Loucy (cell line): Measurements from ENCODE around the gene SLC25A12.

Source experiments
- H2AFZ ChIP-seq: fragments of 200-600 bp; sonication (generic); 2 replicates; pipeline ENCODE4 v1.6.0; 2016; ENCODE audit warnings: antibody characterized with exemption, mild to moderate bottlenecking, low read length, moderate library complexity
- H3F3A ChIP-seq: fragments of 200-600 bp; 2 replicates; pipeline ENCODE4 v1.6.0; 2016; ENCODE audit warnings: antibody characterized with exemption, low read depth, mild to moderate bottlenecking
- H3K27me3 ChIP-seq: fragments of 200-600 bp; sonication (generic); 2 replicates; pipeline ENCODE4 v1.6.1; 2014; ENCODE audit warnings: low read length, mild to moderate bottlenecking; ENCODE audit not compliant: insufficient read depth, poor library complexity, severe bottlenecking
- H3K36me3 ChIP-seq: fragments of 200-600 bp; sonication (generic); 2 replicates; pipeline ENCODE4 v1.6.1; 2016; ENCODE audit warnings: low read length; ENCODE audit not compliant: insufficient read depth
- H3K4me1 ChIP-seq: fragments of 200-600 bp; sonication (generic); 2 replicates; pipeline ENCODE4 v1.5.1; 2014; ENCODE audit warnings: low read length, mild to moderate bottlenecking; ENCODE audit not compliant: insufficient read depth, poor library complexity, severe bottlenecking
- H3K4me2 ChIP-seq: fragments of 200-600 bp; sonication (generic); 2 replicates; pipeline ENCODE4 v1.6.0; 2014; ENCODE audit warnings: antibody characterized with exemption, low read length, low read depth, mild to moderate bottlenecking; ENCODE audit not compliant: poor library complexity, severe bottlenecking
- H3K4me3 ChIP-seq: fragments of 200-600 bp; sonication (generic); 2 replicates; pipeline ENCODE4 v1.5.1; 2014; ENCODE audit warnings: low read length, mild to moderate bottlenecking, mixed read lengths; ENCODE audit not compliant: poor library complexity, severe bottlenecking
- H3K79me2 ChIP-seq: fragments of 200-600 bp; sonication (generic); 2 replicates; pipeline ENCODE4 v1.6.1; 2014; ENCODE audit warnings: low read length; ENCODE audit not compliant: insufficient read depth
- H3K9ac ChIP-seq: fragments of 200-600 bp; sonication (generic); 2 replicates; pipeline ENCODE4 v1.6.0; 2014; ENCODE audit warnings: mild to moderate bottlenecking, low read depth, low read length, moderate library complexity; ENCODE audit not compliant: poor library complexity, severe bottlenecking
- H3K9me2 ChIP-seq: fragments of 200-600 bp; sonication (generic); replicated peaks from 2 replicates; pipeline ENCODE4 v1.6.1; 2016; ENCODE audit warnings: low read depth, low read length, mixed read lengths
- H3K9me3 ChIP-seq: fragments of 200-600 bp; sonication (generic); 2 replicates; pipeline ENCODE4 v1.6.1; 2014; ENCODE audit warnings: mild to moderate bottlenecking, antibody characterized with exemption, low read length, low read depth; ENCODE audit not compliant: insufficient read depth
- H4K20me1 ChIP-seq: fragments of 200-600 bp; sonication (generic); 2 replicates; pipeline ENCODE4 v1.6.0; 2014; ENCODE audit warnings: antibody characterized with exemption, low read length, mild to moderate bottlenecking; ENCODE audit not compliant: insufficient read depth, poor library complexity, severe bottlenecking
- EZH2phosphoT487 ChIP-seq: fragments of 200-600 bp; IDR thresholded peaks from 2 replicates; pipeline ENCODE4 v1.6.1; 2018; ENCODE audit warnings: antibody characterized with exemption, mild to moderate bottlenecking, moderate library complexity, borderline replicate concordance
- TF ChIP-seq, protein P1 (sequence below): fragments of 200-600 bp; sonication (generic); conservative IDR thresholded peaks from 2 replicates; pipeline ENCODE4 v1.5.1; 2014; ENCODE audit warnings: mild to moderate bottlenecking, antibody characterized with exemption, low read length

The SLC25A12 gene

DNA sequence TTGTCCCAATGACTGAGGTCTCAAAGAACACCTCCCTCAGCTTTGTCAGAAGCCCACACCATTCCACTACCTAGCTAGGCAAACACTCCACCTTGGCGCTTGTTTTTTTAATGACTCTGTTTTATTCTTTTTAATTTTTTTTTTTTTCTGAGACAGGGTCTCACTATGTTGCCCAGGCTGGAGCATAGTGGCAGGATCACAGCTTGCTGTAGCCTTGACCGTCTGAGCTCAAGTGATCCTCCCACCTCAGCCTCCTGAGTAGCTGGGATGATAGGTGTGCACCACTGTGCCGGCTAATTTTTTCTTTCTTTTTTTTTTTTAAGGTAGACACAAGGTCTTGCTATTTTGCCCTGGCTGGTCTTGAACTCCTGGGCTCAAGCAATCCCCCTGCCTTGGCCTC is 101.9 kb downstream of the SLC25A12 start:
- no peaks in the 10 kb centered on the region for H3K4me1 ChIP-seq

DNA sequence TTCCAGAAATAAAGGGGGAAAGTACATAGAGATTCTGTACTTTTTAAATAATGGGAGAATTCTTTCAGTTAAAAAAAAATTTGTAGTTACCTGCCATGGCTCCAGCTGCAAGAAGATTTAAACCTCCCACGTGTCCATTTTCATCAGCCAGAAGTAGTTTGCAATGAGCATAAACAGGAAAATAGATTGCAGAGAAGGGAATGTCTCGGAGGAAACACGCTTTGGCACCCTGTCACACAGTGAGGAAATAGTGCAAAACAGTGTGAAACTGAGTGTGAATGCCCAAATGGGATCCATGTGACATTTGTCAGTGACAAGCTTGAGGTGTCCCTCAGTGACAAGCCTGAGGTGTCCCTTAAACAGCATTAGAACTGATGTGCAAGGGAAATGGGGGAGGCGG is 102.7 kb downstream of the SLC25A12 start:
- Histone ChIP-seq H2AFZ (no peak overlapping the region), H3K79me2 (no peaks in the 10 kb centered on the region), H4K20me1 (no peaks in the 10 kb centered on the region), H3K4me2 (no peak overlapping the region), H3F3A (no peaks in the 10 kb centered on the region), H3K27me3 (no peaks in the 10 kb centered on the region), H3K4me1 (no peaks in the 10 kb centered on the region), H3K9me2 (no peaks in the 10 kb centered on the region), H3K36me3 (peaks cover 47% of the 10 kb centered on the region; the same call in 1 of the 2 replicates), H3K9ac (no peak overlapping the region), H3K4me3 (no peak overlapping the region), H3K9me3 (no peaks in the 10 kb centered on the region)
- TF ChIP-seq, protein P1, sequence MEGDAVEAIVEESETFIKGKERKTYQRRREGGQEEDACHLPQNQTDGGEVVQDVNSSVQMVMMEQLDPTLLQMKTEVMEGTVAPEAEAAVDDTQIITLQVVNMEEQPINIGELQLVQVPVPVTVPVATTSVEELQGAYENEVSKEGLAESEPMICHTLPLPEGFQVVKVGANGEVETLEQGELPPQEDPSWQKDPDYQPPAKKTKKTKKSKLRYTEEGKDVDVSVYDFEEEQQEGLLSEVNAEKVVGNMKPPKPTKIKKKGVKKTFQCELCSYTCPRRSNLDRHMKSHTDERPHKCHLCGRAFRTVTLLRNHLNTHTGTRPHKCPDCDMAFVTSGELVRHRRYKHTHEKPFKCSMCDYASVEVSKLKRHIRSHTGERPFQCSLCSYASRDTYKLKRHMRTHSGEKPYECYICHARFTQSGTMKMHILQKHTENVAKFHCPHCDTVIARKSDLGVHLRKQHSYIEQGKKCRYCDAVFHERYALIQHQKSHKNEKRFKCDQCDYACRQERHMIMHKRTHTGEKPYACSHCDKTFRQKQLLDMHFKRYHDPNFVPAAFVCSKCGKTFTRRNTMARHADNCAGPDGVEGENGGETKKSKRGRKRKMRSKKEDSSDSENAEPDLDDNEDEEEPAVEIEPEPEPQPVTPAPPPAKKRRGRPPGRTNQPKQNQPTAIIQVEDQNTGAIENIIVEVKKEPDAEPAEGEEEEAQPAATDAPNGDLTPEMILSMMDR, result no peak
- TF ChIP-seq EZH2phosphoT487, result no peak

More for the DNA sequence above, 101.9 kb downstream of the SLC25A12 start:
- TF ChIP-seq, protein P1, result no peak
- no peak for TF ChIP-seq EZH2phosphoT487
- H3K9me2 ChIP-seq, result no peaks in the 10 kb centered on the region
- H3K27me3 ChIP-seq, result no peaks in the 10 kb centered on the region
- H3F3A ChIP-seq, result no peaks in the 10 kb centered on the region
- H4K20me1 ChIP-seq, result no peaks in the 10 kb centered on the region
- no peaks in the 10 kb centered on the region for H3K9me3 ChIP-seq
- H3K36me3 ChIP-seq, result peaks cover 40% of the 10 kb centered on the region; the same call in 1 of the 2 replicates
- no peak overlapping the region for H3K4me2 ChIP-seq
- no peak overlapping the region for H3K4me3 ChIP-seq
- H2AFZ ChIP-seq, result no peak overlapping the region
- no peak overlapping the region for H3K9ac ChIP-seq
- H3K79me2 ChIP-seq, result no peaks in the 10 kb centered on the region

DNA sequence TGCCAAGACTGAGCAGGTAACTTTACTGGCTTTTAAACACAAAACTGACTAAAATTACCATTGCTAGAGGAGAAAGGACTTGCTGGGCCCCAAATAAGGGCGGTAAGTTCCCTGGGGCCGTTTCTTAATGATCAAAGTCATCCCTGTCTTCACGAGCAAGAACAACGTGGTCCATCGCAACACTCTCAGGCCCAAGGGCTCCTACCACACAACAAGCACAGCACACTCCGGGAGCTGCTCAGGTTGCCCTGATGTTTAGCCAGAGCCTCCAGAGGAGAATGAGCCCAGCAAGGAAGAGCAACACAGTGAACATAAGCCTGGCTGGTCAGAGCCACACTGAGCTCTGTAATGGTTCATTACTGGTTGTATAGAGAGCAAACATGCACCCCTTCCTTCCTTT is 104.1 kb downstream of the SLC25A12 start:
- Histone ChIP-seq H3K79me2 (no peaks in the 10 kb centered on the region), H3K9me2 (no peaks in the 10 kb centered on the region), H3F3A (no peaks in the 10 kb centered on the region), H3K9me3 (no peaks in the 10 kb centered on the region), H3K4me2 (no peak overlapping the region), H3K4me1 (no peaks in the 10 kb centered on the region), H3K36me3 (peaks cover 58% of the 10 kb centered on the region; the same call in 1 of the 2 replicates), H4K20me1 (no peaks in the 10 kb centered on the region), H3K9ac (no peak overlapping the region), H3K27me3 (no peaks in the 10 kb centered on the region), H3K4me3 (no peak overlapping the region), H2AFZ (no peak overlapping the region)
- TF ChIP-seq EZH2phosphoT487, result no peak
- TF ChIP-seq, protein P1, result no peak
